Loucy (cell line): Measurements from ENCODE around the gene PSORS1C2.
A peak's percentile ranks its signal among the peaks of the same experiment; 100 is the strongest.

Experiments
- H2AFZ ChIP-seq: fragments of 200-600 bp; sonication (generic); 2 replicates; pipeline ENCODE4 v1.6.0; 2016; ENCODE audit warnings: antibody characterized with exemption, mild to moderate bottlenecking, low read length, moderate library complexity
- H3F3A ChIP-seq: fragments of 200-600 bp; 2 replicates; pipeline ENCODE4 v1.6.0; 2016; ENCODE audit warnings: antibody characterized with exemption, low read depth, mild to moderate bottlenecking
- H3K27me3 ChIP-seq: fragments of 200-600 bp; sonication (generic); 2 replicates; pipeline ENCODE4 v1.6.1; 2014; ENCODE audit warnings: low read length, mild to moderate bottlenecking; ENCODE audit not compliant: insufficient read depth, poor library complexity, severe bottlenecking
- H3K36me3 ChIP-seq: fragments of 200-600 bp; sonication (generic); 2 replicates; pipeline ENCODE4 v1.6.1; 2016; ENCODE audit warnings: low read length; ENCODE audit not compliant: insufficient read depth
- H3K4me1 ChIP-seq: fragments of 200-600 bp; sonication (generic); 2 replicates; pipeline ENCODE4 v1.5.1; 2014; ENCODE audit warnings: low read length, mild to moderate bottlenecking; ENCODE audit not compliant: insufficient read depth, poor library complexity, severe bottlenecking
- H3K4me2 ChIP-seq: fragments of 200-600 bp; sonication (generic); 2 replicates; pipeline ENCODE4 v1.6.0; 2014; ENCODE audit warnings: antibody characterized with exemption, low read length, low read depth, mild to moderate bottlenecking; ENCODE audit not compliant: poor library complexity, severe bottlenecking
- H3K4me3 ChIP-seq: fragments of 200-600 bp; sonication (generic); 2 replicates; pipeline ENCODE4 v1.5.1; 2014; ENCODE audit warnings: low read length, mild to moderate bottlenecking, mixed read lengths; ENCODE audit not compliant: poor library complexity, severe bottlenecking
- H3K79me2 ChIP-seq: fragments of 200-600 bp; sonication (generic); 2 replicates; pipeline ENCODE4 v1.6.1; 2014; ENCODE audit warnings: low read length; ENCODE audit not compliant: insufficient read depth
- H3K9ac ChIP-seq: fragments of 200-600 bp; sonication (generic); 2 replicates; pipeline ENCODE4 v1.6.0; 2014; ENCODE audit warnings: mild to moderate bottlenecking, low read depth, low read length, moderate library complexity; ENCODE audit not compliant: poor library complexity, severe bottlenecking
- H3K9me2 ChIP-seq: fragments of 200-600 bp; sonication (generic); replicated peaks from 2 replicates; pipeline ENCODE4 v1.6.1; 2016; ENCODE audit warnings: low read depth, low read length, mixed read lengths
- H3K9me3 ChIP-seq: fragments of 200-600 bp; sonication (generic); 2 replicates; pipeline ENCODE4 v1.6.1; 2014; ENCODE audit warnings: mild to moderate bottlenecking, antibody characterized with exemption, low read length, low read depth; ENCODE audit not compliant: insufficient read depth
- H4K20me1 ChIP-seq: fragments of 200-600 bp; sonication (generic); 2 replicates; pipeline ENCODE4 v1.6.0; 2014; ENCODE audit warnings: antibody characterized with exemption, low read length, mild to moderate bottlenecking; ENCODE audit not compliant: insufficient read depth, poor library complexity, severe bottlenecking
- CTCF ChIP-seq: fragments of 200-600 bp; sonication (generic); conservative IDR thresholded peaks from 2 replicates; pipeline ENCODE4 v1.5.1; 2014; ENCODE audit warnings: mild to moderate bottlenecking, antibody characterized with exemption, low read length
- EZH2phosphoT487 ChIP-seq: fragments of 200-600 bp; IDR thresholded peaks from 2 replicates; pipeline ENCODE4 v1.6.1; 2018; ENCODE audit warnings: antibody characterized with exemption, mild to moderate bottlenecking, moderate library complexity, borderline replicate concordance

Gene PSORS1C2

GRCh38 chr6:31178143-31179041 is 39.5 kb upstream of the PSORS1C2 start:
- Histone ChIP-seq H3F3A (no peaks in the 10 kb centered on the region), H3K79me2 (peaks cover 3% of the 10 kb centered on the region; the same call in 1 of the 2 replicates), H3K9me3 (no peaks in the 10 kb centered on the region), H3K4me3 (no peak overlapping the region), H3K4me2 (no peak overlapping the region), H3K9ac (no peak overlapping the region), H3K27me3 (no peaks in the 10 kb centered on the region), H4K20me1 (no peaks in the 10 kb centered on the region), H3K9me2 (no peaks in the 10 kb centered on the region), H3K4me1 (no peaks in the 10 kb centered on the region), H3K36me3 (no peaks in the 10 kb centered on the region), H2AFZ (no peak overlapping the region)
- no peak for TF ChIP-seq EZH2phosphoT487
- no peak for TF ChIP-seq CTCF

GRCh38 chr6:31175971-31176370 is 37.1 kb upstream of the PSORS1C2 start:
- H3K36me3 ChIP-seq, result no peaks in the 10 kb centered on the region
- H3K79me2 ChIP-seq, result peaks cover 3% of the 10 kb centered on the region; the same call in 1 of the 2 replicates
- no peaks in the 10 kb centered on the region for H3K4me1 ChIP-seq
- H3K9me2 ChIP-seq, result no peaks in the 10 kb centered on the region
- TF ChIP-seq CTCF (no peak), EZH2phosphoT487 (no peak)
- H3K9me3 ChIP-seq, result no peaks in the 10 kb centered on the region
- H4K20me1 ChIP-seq, result no peaks in the 10 kb centered on the region
- H3K27me3 ChIP-seq, result no peaks in the 10 kb centered on the region
- no peaks in the 10 kb centered on the region for H3F3A ChIP-seq
- H2AFZ ChIP-seq, result no peak overlapping the region
- H3K4me3 ChIP-seq, result no peak overlapping the region
- H3K9ac ChIP-seq, result peak overlapping the region; percentile 17
- H3K4me2 ChIP-seq, result no peak overlapping the region

- Histone ChIP-seq H3F3A (no peaks in the 10 kb centered on the region), H3K79me2 (no peaks in the 10 kb centered on the region), H3K9ac (no peak overlapping the region), H2AFZ (no peak overlapping the region), H3K36me3 (no peaks in the 10 kb centered on the region), H3K4me1 (no peaks in the 10 kb centered on the region), H4K20me1 (no peaks in the 10 kb centered on the region), H3K4me3 (no peak overlapping the region), H3K9me3 (no peaks in the 10 kb centered on the region), H3K4me2 (no peak overlapping the region), H3K27me3 (no peaks in the 10 kb centered on the region), H3K9me2 (no peaks in the 10 kb centered on the region)
- TF ChIP-seq CTCF (no peak), EZH2phosphoT487 (no peak)
These were observed 35.5 kb upstream of the PSORS1C2 start for GRCh38 chr6:31174378-31174777.
